NCI-H526 (cell line): ENCODE data around the gene SLC46A2.

Experiments used
- DNase-seq, 2 experiments: peaks; one replicate each; lab custom pipeline; 2025; lab: John Stamatoyannopoulos, UW

SLC46A2 gene

DNA sequence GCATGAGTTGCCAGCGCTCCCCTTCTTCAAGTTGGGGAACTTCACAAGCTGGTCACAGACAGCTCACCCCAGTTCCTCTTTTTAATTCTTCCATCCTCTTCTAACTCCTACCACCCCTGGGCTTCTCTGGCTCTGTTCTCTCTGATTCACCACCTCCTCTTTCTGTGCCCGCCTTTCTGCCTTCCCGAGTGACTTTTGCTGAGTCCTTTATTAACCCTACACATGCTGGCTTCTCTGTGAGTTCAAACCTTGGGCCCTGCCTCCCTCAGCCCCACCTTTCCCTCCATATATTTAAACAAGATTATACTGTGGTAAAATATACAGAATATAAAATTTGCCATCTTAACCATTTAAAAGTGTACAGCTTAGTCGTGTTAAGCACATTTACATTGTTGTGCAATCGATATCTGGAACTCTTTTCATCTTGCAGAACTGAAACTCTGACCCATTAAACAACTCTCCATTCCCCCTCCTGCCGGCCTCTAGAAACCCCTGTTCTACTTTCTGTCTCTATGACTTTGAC, 32.0 kb downstream of the SLC46A2 start:
- no peak for DNase-seq

DNA sequence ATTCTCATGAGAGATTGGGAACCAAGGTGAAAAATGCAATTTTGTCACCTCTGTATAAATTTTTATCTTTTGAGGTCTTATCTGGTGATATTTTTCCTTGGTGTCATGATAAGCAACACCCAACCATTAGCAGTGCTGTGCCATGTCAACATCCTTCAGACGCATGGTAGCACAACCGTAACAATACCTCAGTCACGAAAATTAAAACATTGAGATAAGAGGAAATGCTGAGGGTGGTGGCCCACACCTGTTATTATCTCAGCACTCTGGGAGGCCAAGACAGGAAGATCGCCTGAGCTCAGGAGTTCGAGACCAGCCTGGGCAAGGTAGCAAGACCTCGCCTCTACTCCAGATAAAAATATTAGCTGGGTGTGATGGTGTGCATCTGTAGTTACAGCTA, 32.7 kb downstream of the SLC46A2 start:
- no peak for DNase-seq

- DNase-seq, result no peak
These were observed 33.8 kb downstream of the SLC46A2 start for GRCh38 chr9:112856843-112857242.

- no peak for DNase-seq
These were observed 34.5 kb downstream of the SLC46A2 start for GRCh38 chr9:112856200-112856599.

DNA sequence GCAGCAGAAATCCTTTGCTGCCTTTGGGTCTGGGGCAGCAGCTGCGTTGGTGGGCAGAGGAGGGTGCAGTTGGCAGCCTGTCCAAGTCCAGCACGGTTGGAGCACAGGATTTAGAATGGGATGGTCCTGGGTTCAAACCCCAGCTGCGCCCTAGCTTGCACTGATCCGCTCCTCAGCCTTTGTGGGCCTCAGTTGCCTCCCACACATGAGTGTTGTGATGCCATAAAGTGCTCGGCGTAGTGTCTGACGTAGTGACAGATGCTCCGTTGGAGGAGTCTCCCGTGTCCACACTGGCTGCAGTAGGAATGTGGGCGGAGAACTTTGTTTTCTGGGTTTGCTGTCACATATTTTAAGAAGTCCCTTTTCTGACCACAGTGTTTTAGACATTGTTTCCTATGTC, 36.0 kb downstream of the SLC46A2 start:
- DNase-seq, result no peak

GRCh38 chr9:112853882-112854585, 36.6 kb downstream of the SLC46A2 start:
- DNase-seq, result no peak

GRCh38 chr9:112852741-112853504, 37.8 kb downstream of the SLC46A2 start:
- DNase-seq, result no peak

DNA sequence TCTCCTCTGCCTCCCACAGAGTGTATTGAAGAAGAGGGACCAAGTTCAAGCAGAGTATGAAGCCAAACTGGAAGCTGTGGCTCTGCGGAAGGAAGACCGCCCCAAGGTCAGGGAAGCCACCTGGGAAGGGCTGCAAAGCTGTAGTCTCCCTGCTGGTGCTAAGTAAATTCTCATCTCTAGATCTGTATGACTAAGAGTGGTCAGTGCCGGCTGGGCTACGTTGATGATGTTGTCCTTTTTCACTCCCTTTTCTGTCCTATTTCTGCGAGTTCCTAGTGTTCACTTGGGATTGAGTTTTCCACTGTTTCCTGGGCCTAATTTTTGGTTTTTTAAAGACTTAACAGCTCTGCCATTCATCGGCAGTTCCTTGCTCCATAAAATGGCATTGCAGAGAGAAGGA, 39.8 kb downstream of the SLC46A2 start:
- DNase-seq, result no peak

- DNase-seq, result no peak
These were observed 41.2 kb downstream of the SLC46A2 start for GRCh38 chr9:112849363-112849922.

- no peak for DNase-seq
These were observed 42.1 kb downstream of the SLC46A2 start for GRCh38 chr9:112848316-112849151.

- DNase-seq, result no peak
These were observed 43.9 kb downstream of the SLC46A2 start for GRCh38 chr9:112846528-112847488.

- DNase-seq, result peak; percentile 4 to 58
These were observed 45.7 kb downstream of the SLC46A2 start for GRCh38 chr9:112844771-112845542.

DNA sequence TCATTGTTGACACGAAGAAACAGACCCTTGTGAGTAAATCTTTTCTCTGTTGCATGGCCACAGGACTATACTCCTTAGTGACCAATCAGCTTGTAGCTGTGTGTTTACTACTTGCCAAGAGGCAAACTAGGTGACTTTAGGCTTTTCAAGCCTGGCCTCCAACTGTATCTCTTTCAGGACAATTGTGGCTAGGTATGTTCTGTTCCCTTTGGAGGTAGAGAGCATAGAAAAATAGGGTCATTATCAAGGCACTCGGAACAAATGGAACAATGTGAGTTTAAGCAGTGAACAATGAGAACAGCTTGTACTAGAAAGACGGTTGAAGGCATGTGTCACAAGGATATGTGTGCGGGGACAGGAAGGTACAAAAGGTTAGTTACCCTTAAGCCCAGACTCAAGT, 48.1 kb downstream of the SLC46A2 start:
- no peak for DNase-seq

GRCh38 chr9:112841261-112841660, 49.4 kb downstream of the SLC46A2 start:
- no peak for DNase-seq

DNA sequence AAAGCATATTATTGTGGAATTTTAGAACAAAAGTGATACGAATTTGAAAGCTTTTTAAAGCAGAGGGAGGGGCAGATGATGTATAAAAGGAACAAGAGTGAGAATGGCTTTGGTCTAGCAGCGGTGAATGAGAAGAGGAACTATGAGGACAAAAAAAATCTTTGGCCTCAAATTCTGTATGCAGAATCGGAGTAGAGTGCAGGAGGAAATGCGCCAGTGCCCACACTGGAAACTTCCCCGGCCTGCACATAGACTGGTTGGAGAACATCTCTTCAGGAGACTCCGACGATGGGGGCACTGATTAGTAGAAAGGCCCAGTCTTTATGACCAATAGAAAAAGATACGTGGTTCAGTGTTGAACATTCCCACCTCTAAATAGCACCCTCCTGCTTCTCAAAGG, 51.3 kb downstream of the SLC46A2 start:
- no peak for DNase-seq

DNA sequence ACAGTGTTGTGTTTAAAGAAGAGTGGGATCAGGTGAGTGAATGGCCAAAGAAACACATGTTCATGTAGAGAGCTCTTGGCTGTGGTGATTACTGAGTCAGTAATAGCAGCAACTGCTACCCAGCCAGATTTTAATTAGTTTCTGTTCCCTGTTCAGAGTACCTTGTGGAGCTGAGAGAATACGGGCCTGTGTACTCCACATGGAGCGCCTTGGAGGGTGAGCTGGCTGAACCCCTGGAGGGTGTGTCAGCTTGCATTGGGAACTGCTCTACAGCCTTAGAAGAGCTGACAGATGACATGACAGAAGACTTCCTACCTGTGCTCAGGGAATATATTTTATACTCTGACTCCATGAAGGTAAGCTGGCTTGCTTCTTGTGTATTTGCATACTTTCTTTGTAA, 52.3 kb downstream of the SLC46A2 start:
- no peak for DNase-seq

- no peak for DNase-seq
These were observed 54.3 kb downstream of the SLC46A2 start for GRCh38 chr9:112836394-112836793.

DNA sequence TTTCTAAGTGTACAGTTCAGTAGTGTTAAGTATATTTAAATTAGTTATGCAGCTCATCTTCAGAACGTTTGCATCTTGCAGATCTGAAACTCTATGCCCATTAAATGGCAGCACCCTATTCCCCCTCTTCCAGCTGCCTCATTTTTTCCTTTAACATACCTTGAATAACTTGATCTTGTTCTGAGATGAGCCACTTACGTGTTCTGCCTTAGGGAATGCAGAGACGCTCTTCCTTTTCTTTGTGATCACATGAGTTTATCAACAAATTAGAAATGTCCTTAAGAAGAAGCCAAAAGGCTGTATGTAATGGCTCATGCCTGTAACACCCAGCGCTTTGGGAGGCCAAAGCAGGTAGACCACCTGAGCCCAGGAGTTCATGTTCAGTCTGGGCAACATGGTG, 57.6 kb downstream of the SLC46A2 start:
- no peak for DNase-seq

DNA sequence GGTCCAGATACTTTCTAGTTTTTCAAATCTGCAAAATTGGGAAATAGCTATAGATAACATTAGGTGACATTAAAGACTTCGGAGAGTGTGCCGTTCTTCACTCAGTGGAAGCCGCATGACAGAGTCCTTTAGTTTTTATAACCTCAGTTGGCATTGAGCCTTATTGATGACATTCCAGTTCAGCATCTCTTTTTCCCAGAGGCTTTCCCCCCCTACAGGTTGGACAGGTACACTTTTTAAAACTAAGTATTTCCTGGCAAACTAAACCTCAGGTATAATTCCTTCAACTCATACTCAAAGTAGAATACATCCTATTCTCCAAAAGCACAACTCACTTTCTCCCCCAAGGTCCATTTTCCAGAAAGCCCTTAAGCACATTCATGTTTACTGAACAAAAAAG, 58.7 kb downstream of the SLC46A2 start:
- no peak for DNase-seq

- no peak for DNase-seq
These were observed 59.3 kb downstream of the SLC46A2 start for GRCh38 chr9:112831281-112831851.
